GM12875 (cell line): ENCODE measurements around the gene CFAP52.
"Not testable (repeated sequence)": the region's sequence is repeated elsewhere in the genome, so short reads cannot be mapped to it uniquely, and the experiment has no call there.

ENCODE experiments used
- H3K4me3 ChIP-seq: one replicate; pipeline ENCODE4 v1.5.1; 2011; ENCODE audit warnings: low read depth, low read length, control low read depth
- CTCF ChIP-seq: IDR thresholded peaks from 2 replicates; pipeline ENCODE4 v1.5.1; 2011; ENCODE audit warnings: low read depth, mild to moderate bottlenecking, control low read depth, inconsistent platforms, low read length, moderate library complexity, borderline replicate concordance; ENCODE audit not compliant: insufficient read depth

CFAP52 gene

GRCh38 chr17:9661027-9661426 lies 84.6 kb downstream of the CFAP52 start:
- H3K4me3 ChIP-seq, result no peak overlapping the region
- no peak for TF ChIP-seq CTCF

GRCh38 chr17:9663511-9663910 lies 87.1 kb downstream of the CFAP52 start:
- not testable (repeated sequence) for H3K4me3 ChIP-seq

GRCh38 chr17:9666461-9667050 lies 90.1 kb downstream of the CFAP52 start:
- TF ChIP-seq CTCF, result no peak

GRCh38 chr17:9668517-9668916 lies 92.1 kb downstream of the CFAP52 start:
- no peak for TF ChIP-seq CTCF

More at GRCh38 chr17:9666461-9667050, 90.1 kb downstream of the CFAP52 start:
- H3K4me3 ChIP-seq, result no peak overlapping the region

GRCh38 chr17:9669551-9670008 lies 93.1 kb downstream of the CFAP52 start:
- TF ChIP-seq CTCF, result no peak
- H3K4me3 ChIP-seq, result no peak overlapping the region

More at GRCh38 chr17:9668517-9668916, 92.1 kb downstream of the CFAP52 start:
- H3K4me3 ChIP-seq, result no peak overlapping the region

GRCh38 chr17:9670596-9670995 lies 94.2 kb downstream of the CFAP52 start:
- TF ChIP-seq CTCF, result no peak
- no peak overlapping the region for H3K4me3 ChIP-seq

GRCh38 chr17:9671559-9671958 lies 95.1 kb downstream of the CFAP52 start:
- no peak overlapping the region for H3K4me3 ChIP-seq
- no peak for TF ChIP-seq CTCF
